ENCODE results near the gene IGLL1. TPM values are rescaled to one million over a fixed set of nuclear protein-coding genes. Genes with fewer than 3 reads are reported as not detected.

IGLL1 gene
- total RNA-seq, 6 donors from 2014 or later: not detected

DNA sequence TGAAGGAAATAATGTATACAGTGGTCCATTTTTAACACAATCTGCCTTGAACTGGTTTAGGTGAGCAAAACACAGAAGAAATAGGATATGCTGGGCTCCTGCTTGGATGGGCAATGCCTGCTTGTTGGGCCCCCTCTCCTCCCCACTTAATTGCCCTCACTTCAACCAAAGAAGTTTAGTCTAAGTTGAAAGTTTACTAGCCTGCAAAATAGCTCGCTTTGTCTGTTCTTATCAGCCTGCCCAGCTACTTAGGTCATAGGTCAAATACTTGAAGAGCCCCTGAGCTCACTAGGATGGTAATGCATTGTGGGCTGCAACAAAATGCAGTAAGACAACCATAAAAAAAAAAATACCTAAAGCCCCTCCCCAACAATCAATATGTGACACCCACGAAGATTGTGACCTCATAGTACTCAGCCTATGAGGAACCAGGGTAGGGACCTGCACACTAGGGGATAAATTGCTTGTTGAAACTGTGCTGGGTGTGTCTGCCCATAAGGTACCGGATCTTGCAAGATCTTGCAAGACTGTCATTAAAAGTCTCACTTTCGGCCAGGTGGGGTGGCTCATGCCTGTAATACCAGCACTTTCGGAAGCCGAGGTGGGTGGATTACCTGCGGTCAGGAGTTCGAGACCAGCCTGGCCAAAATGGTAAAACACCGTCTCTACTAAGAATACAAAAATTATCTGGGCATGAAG is 41.1 kb upstream of the IGLL1 start:
- peaks cover 0 to 3% (median 0%) of the 10 kb centered on the region in 4 donors for H3K36me3 ChIP-seq
- DNase-seq (no peak), ATAC-seq (ENCODE audit: low FRiP score in 2 of 2) (no peak)
- no peak overlapping the region for H3K27ac ChIP-seq
- no peak for TF ChIP-seq EP300 (IDR thresholded peaks at IDR 0.05)
- TF ChIP-seq POLR2AphosphoS5 (IDR thresholded peaks at IDR 0.05): no peak
- TF ChIP-seq POLR2A (IDR thresholded peaks at IDR 0.05): no peak
- TF ChIP-seq, protein P1, sequence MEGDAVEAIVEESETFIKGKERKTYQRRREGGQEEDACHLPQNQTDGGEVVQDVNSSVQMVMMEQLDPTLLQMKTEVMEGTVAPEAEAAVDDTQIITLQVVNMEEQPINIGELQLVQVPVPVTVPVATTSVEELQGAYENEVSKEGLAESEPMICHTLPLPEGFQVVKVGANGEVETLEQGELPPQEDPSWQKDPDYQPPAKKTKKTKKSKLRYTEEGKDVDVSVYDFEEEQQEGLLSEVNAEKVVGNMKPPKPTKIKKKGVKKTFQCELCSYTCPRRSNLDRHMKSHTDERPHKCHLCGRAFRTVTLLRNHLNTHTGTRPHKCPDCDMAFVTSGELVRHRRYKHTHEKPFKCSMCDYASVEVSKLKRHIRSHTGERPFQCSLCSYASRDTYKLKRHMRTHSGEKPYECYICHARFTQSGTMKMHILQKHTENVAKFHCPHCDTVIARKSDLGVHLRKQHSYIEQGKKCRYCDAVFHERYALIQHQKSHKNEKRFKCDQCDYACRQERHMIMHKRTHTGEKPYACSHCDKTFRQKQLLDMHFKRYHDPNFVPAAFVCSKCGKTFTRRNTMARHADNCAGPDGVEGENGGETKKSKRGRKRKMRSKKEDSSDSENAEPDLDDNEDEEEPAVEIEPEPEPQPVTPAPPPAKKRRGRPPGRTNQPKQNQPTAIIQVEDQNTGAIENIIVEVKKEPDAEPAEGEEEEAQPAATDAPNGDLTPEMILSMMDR (IDR thresholded peaks at IDR 0.05): no peak
- WGBS, 2 donors: 85 to 87% methylated on average over 9 of the region's 9 CpGs
- H3K4me3 ChIP-seq: no peak overlapping the region
- no peaks in the 10 kb centered on the region for H3K27me3 ChIP-seq
- no peaks in the 10 kb centered on the region for H3K4me1 ChIP-seq
- no peaks in the 10 kb centered on the region for H3K9me3 ChIP-seq

DNA sequence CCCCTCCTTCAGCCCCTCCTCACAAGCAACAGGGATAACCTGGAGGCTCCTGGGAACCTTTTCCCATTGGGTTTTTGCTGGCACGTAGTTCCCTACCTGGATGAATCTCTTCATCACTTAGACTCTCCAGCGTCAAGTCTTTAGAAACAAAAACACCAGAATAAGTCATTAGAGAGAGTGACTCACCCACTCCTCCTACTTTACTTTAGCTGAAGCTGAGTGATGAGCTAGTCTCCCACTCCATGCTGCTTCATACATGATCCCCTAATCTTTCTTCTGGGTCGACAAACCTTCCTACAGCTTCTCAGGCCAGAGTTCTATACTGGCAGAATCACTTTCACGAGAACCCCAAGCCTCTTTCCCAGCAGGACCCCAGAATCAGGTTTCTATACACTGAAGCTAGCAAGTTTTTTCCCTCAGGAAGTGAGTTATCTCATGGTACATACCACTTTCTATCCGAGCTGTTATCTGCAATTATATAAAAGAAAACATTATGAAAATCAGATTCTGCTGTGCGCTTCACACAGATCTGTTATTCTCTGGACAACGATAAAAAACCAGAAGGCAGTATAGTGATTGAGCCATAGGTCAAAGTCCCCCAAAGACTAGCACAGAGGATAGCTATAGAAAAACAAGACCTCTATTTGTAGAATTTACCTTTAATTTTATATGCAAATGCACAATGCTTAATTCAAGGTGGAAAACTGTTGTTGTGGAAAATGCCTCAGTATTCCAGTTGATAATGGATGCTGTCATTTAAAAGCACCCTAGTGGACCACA is 33.3 kb upstream of the IGLL1 start:
- Histone ChIP-seq H3K4me3 (no peak overlapping the region), H3K4me1 (no peaks in the 10 kb centered on the region), H3K36me3 (peaks cover 0 to 3% (median 0%) of the 10 kb centered on the region in 4 donors), H3K27me3 (no peaks in the 10 kb centered on the region), H3K27ac (no peak overlapping the region), H3K9me3 (no peaks in the 10 kb centered on the region)
- DNase-seq (no peak), ATAC-seq (ENCODE audit: low FRiP score in 2 of 2) (no peak)
- TF ChIP-seq EP300 (IDR thresholded peaks at IDR 0.05) (no peak), POLR2AphosphoS5 (IDR thresholded peaks at IDR 0.05) (no peak), POLR2A (IDR thresholded peaks at IDR 0.05) (no peak)
- TF ChIP-seq, protein P1 (IDR thresholded peaks at IDR 0.05): no peak
- WGBS, 2 donors: 87 to 88% methylated on average over 7 of the region's 7 CpGs

DNA sequence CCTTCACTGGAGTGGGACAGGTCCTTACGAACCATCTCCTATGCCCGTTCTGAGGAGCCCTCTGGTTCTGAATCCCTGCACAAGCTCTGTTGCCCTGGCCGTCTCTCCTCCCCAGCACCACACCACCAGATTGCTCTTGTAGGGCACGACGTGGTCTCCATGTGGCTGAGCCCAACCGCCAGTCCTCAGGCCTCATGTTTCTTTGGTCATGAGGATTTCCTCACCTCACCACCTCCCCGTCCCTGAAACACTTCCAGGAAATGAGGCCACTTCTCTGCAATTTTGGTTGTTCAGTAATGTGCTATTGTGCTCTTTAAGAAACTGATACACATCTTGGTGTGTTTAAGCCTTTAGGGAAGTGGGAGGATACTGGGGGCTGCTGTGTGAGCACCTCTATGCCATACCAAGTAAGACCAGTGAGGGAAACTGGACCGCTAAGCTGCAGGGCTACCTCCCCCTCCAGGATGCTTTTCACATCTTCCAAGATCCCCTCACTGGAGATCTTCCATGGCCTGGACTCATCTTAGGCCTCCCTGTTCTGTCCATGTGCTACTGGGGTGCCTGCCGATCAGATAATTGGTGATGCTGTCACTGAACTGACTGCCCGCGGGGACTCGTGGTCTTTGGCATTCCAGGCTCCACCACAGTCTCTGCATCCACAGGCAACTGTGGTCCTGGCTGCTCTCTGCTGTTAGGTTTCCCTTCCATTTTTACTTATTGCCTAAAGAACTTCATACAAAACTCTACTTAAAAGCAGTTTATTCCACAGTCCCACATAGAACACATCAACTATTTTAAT is 30.1 kb upstream of the IGLL1 start:
- DNase-seq: no peak
- Histone ChIP-seq H3K36me3 (peaks cover 0 to 3% (median 0%) of the 10 kb centered on the region in 4 donors), H3K9me3 (no peaks in the 10 kb centered on the region), H3K27ac (no peak overlapping the region), H3K27me3 (no peaks in the 10 kb centered on the region), H3K4me3 (no peak overlapping the region), H3K4me1 (no peaks in the 10 kb centered on the region)
- 78 to 83% methylated on average over 12 of the region's 12 CpGs for WGBS, 2 donors
- TF ChIP-seq POLR2A (IDR thresholded peaks at IDR 0.05): no peak
- TF ChIP-seq, protein P1 (IDR thresholded peaks at IDR 0.05): no peak
- TF ChIP-seq EP300 (IDR thresholded peaks at IDR 0.05): no peak
- no peak for TF ChIP-seq POLR2AphosphoS5 (IDR thresholded peaks at IDR 0.05)
- no peak for ATAC-seq (ENCODE audit: low FRiP score in 2 of 2)

DNA sequence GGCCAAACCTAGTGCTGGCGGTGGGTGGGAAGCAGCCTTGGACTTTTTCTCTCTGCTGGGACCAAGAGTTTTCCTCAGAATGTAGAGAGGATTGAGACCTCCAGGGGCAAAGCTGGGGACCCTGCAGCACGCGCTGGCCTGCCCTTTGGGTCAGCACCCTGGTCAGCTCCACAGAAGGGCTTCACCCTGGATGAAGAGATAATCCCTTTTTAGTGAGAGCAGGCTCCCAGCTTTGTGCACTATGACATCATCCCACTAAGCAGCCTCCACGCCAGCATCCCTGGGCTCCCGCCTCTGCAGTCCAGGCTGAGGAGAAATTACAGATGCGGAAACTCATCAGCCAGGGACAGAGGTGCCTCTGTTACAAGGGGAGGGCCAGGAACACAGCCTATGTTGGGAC is 28.5 kb upstream of the IGLL1 start:
- no peaks in the 10 kb centered on the region for H3K9me3 ChIP-seq
- DNase-seq (no peak), ATAC-seq (ENCODE audit: low FRiP score in 2 of 2) (no peak)
- no peak for TF ChIP-seq POLR2A (IDR thresholded peaks at IDR 0.05)
- TF ChIP-seq, protein P1 (IDR thresholded peaks at IDR 0.05): no peak
- no peak for TF ChIP-seq POLR2AphosphoS5 (IDR thresholded peaks at IDR 0.05)
- TF ChIP-seq EP300 (IDR thresholded peaks at IDR 0.05): no peak
- 80 to 84% methylated on average over 3 to 6 of the region's 6 CpGs for WGBS, 2 donors
- no peak overlapping the region for H3K4me3 ChIP-seq
- no peak overlapping the region for H3K27ac ChIP-seq
- H3K36me3 ChIP-seq: peaks cover 0 to under 1% (median 0%) of the 10 kb centered on the region in 4 donors
- H3K4me1 ChIP-seq: no peaks in the 10 kb centered on the region
- H3K27me3 ChIP-seq: no peaks in the 10 kb centered on the region

All from upper lobe of left lung (tissue), 6 donors.